SU-DHL-6 (cell line): ENCODE data around the gene KCNK4.
A peak's percentile ranks its signal among the peaks of the same experiment; 100 is the strongest.

ENCODE experiments used
- H2AFZ ChIP-seq: fragments of 200-600 bp; sonication (generic); 2 replicates; pipeline ENCODE4 v1.6.1; 2014; ENCODE audit warnings: low read depth, mild to moderate bottlenecking, moderate library complexity, mixed read lengths, antibody characterized with exemption, low read length; ENCODE audit not compliant: severe bottlenecking
- H3F3A ChIP-seq: fragments of 200-600 bp; shearing (Covaris generic); 2 replicates; pipeline ENCODE4 v1.6.0; 2016; ENCODE audit warnings: antibody characterized with exemption, mild to moderate bottlenecking; ENCODE audit not compliant: insufficient read depth
- H3K27ac ChIP-seq: fragments of 200-600 bp; sonication (generic); 2 replicates; pipeline ENCODE4 v1.5.1; 2016; ENCODE audit warnings: low read depth, mild to moderate bottlenecking, low read length, moderate library complexity, mixed read lengths
- H3K27me3 ChIP-seq: fragments of 200-600 bp; sonication (generic), shearing (Covaris generic); 2 replicates; pipeline ENCODE4 v1.6.0; 2014; ENCODE audit warnings: mild to moderate bottlenecking, low read length
- H3K36me3 ChIP-seq: fragments of 200-600 bp; sonication (generic); 2 replicates; pipeline ENCODE4 v1.6.1; 2014; ENCODE audit warnings: mild to moderate bottlenecking, low read length, mixed read lengths
- H3K4me2 ChIP-seq: fragments of 300-600, 200-600 bp; shearing (Covaris generic), sonication (generic); 2 replicates; pipeline ENCODE4 v1.6.0; 2014; ENCODE audit warnings: low read length, low read depth, mild to moderate bottlenecking; ENCODE audit not compliant: poor library complexity, severe bottlenecking
- H3K4me3 ChIP-seq: fragments of 200-600 bp; sonication (generic); 2 replicates; pipeline ENCODE4 v1.5.1; 2014; ENCODE audit warnings: antibody characterized with exemption, low read length, mild to moderate bottlenecking, mixed read lengths; ENCODE audit not compliant: insufficient read depth, poor library complexity, severe bottlenecking
- H3K79me2 ChIP-seq: fragments of 200-600 bp; sonication (generic); 2 replicates; pipeline ENCODE4 v1.6.1; 2014; ENCODE audit warnings: mild to moderate bottlenecking, low read length, moderate library complexity; ENCODE audit not compliant: insufficient read depth
- H3K9ac ChIP-seq: fragments of 200-600 bp; sonication (generic); 2 replicates; pipeline ENCODE4 v1.7.0; 2014; ENCODE audit warnings: mild to moderate bottlenecking, low read length
- H3K9me2 ChIP-seq: fragments of 200-600 bp; sonication (generic); replicated peaks from 2 replicates; pipeline ENCODE4 v1.6.1; 2014; ENCODE audit warnings: low read length; ENCODE audit not compliant: insufficient read depth
- H3K9me3 ChIP-seq: fragments of 200-600 bp; sonication (generic); 2 replicates; pipeline ENCODE4 v1.6.1; 2014; ENCODE audit warnings: low read length, mixed read lengths; ENCODE audit not compliant: insufficient read depth
- H4K20me1 ChIP-seq: fragments of 200-600 bp; sonication (generic); 2 replicates; pipeline ENCODE4 v1.6.1; 2014; ENCODE audit warnings: low read depth, mild to moderate bottlenecking, antibody characterized with exemption, low read length, moderate library complexity, mixed read lengths
- EZH2phosphoT487 ChIP-seq: fragments of 200-600 bp; sonication (generic), shearing (Covaris generic); conservative IDR thresholded peaks from 2 replicates; pipeline ENCODE4 v1.6.1; 2018; ENCODE audit warnings: mild to moderate bottlenecking, antibody characterized with exemption, low read length, moderate library complexity, mixed read lengths
- TF ChIP-seq, protein P1 (sequence below): fragments of 200-600 bp; sonication (generic); IDR thresholded peaks from one replicate; pipeline ENCODE4 v1.5.1; 2017; ENCODE audit warnings: antibody characterized with exemption, mild to moderate bottlenecking, low read length, moderate library complexity; ENCODE audit not compliant: insufficient read depth, poor library complexity, severe bottlenecking

KCNK4 gene

DNA sequence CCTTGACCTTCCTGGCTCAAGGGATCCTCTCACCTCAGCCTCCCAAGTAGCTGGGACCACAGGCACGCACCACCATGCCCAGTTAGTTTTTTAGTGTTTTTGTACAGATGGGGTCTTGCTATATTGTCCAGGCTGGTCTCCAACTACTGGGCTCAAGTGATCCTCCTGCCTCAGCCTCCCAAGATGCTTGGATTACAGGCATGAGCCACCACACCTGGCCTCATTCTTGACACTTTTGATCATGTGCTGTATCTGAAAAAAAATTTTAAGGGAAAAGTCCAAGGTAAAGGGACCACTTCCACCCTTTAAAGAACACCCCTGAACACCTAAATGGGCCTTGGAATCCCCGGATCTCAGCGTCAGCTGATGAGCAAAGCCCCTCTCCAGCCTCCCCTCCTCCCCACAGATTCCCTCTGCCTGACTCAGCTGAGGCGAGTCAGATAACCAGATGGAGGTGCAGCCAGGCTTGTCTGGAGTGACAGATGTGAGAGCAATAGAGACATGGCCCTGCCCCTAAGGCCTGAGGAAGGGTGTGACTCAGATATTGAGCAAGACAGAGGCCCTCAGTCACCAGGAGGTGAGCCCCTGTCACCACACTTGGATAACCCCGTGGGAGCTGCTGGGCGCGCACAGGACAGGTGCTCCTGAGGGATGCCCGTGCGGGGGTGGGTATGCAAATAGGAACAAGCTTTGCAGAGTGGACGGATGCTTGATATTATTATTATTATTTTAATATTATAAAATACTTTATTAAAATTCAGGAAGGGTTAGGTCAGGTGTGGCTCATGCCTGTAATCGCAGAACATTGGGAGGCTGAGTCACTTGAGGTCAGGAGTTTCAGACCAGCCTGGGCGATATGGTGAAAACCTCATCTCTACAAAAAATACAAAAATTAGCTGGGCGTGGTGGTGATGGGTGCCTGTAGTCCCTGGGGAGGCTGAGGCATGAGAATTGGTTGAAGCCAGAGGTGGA lies 43.9 kb downstream of the KCNK4 start:
- no peaks in the 10 kb centered on the region for H3K27me3 ChIP-seq
- no peaks in the 10 kb centered on the region for H3K36me3 ChIP-seq
- peak overlapping the region; percentile 37 for H3K27ac ChIP-seq
- H3K9ac ChIP-seq = no peak overlapping the region
- H3K9me2 ChIP-seq = no peaks in the 10 kb centered on the region
- no peak overlapping the region for H3K4me3 ChIP-seq
- H4K20me1 ChIP-seq = no peaks in the 10 kb centered on the region
- no peaks in the 10 kb centered on the region for H3K9me3 ChIP-seq
- no peak for TF ChIP-seq EZH2phosphoT487
- TF ChIP-seq, protein P1, sequence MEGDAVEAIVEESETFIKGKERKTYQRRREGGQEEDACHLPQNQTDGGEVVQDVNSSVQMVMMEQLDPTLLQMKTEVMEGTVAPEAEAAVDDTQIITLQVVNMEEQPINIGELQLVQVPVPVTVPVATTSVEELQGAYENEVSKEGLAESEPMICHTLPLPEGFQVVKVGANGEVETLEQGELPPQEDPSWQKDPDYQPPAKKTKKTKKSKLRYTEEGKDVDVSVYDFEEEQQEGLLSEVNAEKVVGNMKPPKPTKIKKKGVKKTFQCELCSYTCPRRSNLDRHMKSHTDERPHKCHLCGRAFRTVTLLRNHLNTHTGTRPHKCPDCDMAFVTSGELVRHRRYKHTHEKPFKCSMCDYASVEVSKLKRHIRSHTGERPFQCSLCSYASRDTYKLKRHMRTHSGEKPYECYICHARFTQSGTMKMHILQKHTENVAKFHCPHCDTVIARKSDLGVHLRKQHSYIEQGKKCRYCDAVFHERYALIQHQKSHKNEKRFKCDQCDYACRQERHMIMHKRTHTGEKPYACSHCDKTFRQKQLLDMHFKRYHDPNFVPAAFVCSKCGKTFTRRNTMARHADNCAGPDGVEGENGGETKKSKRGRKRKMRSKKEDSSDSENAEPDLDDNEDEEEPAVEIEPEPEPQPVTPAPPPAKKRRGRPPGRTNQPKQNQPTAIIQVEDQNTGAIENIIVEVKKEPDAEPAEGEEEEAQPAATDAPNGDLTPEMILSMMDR = no peak
- H2AFZ ChIP-seq = no peak overlapping the region
- peak overlapping the region; percentile 11 for H3K4me2 ChIP-seq
- peaks cover 5% of the 10 kb centered on the region; the same call in 1 of the 2 replicates for H3K79me2 ChIP-seq
- H3F3A ChIP-seq = peaks cover 15% of the 10 kb centered on the region

DNA sequence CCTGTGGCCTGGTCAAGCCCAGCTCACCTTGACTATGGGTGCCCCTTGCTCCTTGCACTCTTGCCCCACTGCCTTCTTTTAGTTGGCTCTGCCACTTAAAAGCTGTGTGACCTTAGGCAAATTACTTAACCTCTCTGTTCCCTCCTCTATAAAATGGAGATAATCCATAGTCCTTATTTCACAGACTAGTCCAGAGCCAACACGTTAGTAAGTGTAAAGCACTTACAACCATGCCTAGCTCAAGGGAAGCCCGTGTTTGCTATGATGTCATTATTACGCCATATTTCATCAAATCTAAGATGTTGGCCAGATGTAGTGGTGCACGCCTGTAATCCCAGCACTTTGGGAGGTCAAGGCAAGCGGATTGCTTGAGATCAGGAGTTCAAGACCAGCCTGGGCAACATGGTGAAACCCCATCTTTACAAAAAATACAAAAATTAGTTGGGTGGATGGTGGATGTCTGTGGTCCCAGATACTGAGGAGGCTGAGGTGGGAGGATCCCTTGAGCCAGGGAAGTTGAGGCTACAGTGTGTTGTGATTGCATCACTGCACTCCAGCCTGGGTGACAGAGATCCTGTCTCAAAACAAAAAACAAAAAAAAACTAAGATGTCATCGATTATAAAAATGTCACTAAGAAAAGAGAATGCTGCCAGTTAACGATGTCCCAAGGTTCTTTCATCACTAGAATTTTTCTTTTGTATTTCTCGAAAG lies 46.6 kb downstream of the KCNK4 start:
- H3K27ac ChIP-seq = peak overlapping the region; percentile 34; the same call in 1 of the 2 replicates
- H3K9ac ChIP-seq = no peak overlapping the region
- no peaks in the 10 kb centered on the region for H3K9me3 ChIP-seq
- H3K27me3 ChIP-seq = no peaks in the 10 kb centered on the region
- H3K36me3 ChIP-seq = no peaks in the 10 kb centered on the region
- no peak overlapping the region for H3K4me3 ChIP-seq
- TF ChIP-seq, protein P1 = no peak
- TF ChIP-seq EZH2phosphoT487 = no peak
- peak overlapping the region; percentile 6 for H3K4me2 ChIP-seq
- peaks cover 15% of the 10 kb centered on the region for H3F3A ChIP-seq
- peaks cover 5% of the 10 kb centered on the region; the same call in 1 of the 2 replicates for H3K79me2 ChIP-seq
- no peak overlapping the region for H2AFZ ChIP-seq
- no peaks in the 10 kb centered on the region for H3K9me2 ChIP-seq
- H4K20me1 ChIP-seq = no peaks in the 10 kb centered on the region

DNA sequence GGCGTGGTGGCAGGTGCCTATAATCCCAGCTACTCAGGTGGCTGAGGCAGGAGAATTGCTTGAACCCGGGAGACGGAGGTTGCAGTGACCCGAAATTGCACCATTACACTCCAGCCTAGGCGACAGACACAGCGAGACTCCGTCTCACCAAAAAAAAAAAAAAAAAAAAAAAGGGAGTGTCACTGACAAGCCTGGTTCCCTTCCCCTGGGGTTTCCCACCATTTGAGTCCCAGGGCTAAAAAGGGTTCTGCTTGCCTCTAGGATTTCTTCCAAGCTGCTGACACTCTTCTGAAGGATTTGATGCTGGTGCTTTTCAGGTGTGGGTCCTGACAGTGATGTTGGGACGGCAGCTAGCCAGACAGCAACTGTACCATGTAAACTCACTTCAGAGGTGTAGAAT lies 47.6 kb downstream of the KCNK4 start:
- no peaks in the 10 kb centered on the region for H3K9me2 ChIP-seq
- H4K20me1 ChIP-seq = no peaks in the 10 kb centered on the region
- no peaks in the 10 kb centered on the region for H3K36me3 ChIP-seq
- no peaks in the 10 kb centered on the region for H3K9me3 ChIP-seq
- peak overlapping the region; percentile 89 for H3K4me2 ChIP-seq
- no peaks in the 10 kb centered on the region for H3K27me3 ChIP-seq
- H3F3A ChIP-seq = peaks cover 15% of the 10 kb centered on the region
- H3K27ac ChIP-seq = peak overlapping the region; percentile 92
- H3K4me3 ChIP-seq = no peak overlapping the region
- peaks cover 5% of the 10 kb centered on the region; the same call in 1 of the 2 replicates for H3K79me2 ChIP-seq
- TF ChIP-seq EZH2phosphoT487 = no peak
- TF ChIP-seq, protein P1 = no peak
- peak overlapping the region; percentile 70 for H3K9ac ChIP-seq
- no peak overlapping the region for H2AFZ ChIP-seq
